Measurements from ENCODE around the gene RERE. TPM values are rescaled to one million over a fixed set of nuclear protein-coding genes. Genes with fewer than 3 reads are reported as not detected.

RERE gene
- total RNA-seq, 1 experiment from 2014 or later, result 217 TPM

GRCh38 chr1:8810987-8811386 lies 6.5 kb downstream of the RERE start:
- BruUV-seq (replicated peaks), result no TSS peak

GRCh38 chr1:8809342-8809736 lies 8.1 kb downstream of the RERE start:
- CTCF ChIA-PET, result no interaction called here
- Histone ChIP-seq H3K4me3 (ENCODE audit: low read depth in 2 of 2, low read length in 2 of 2) (no peak overlapping the region), H3K4me1 (ENCODE audit: control insufficient read depth, insufficient read depth, low read length) (peaks cover 25% of the 10 kb centered on the region), H3K36me3 (ENCODE audit: control insufficient read depth, insufficient read depth, low read length) (no peaks in the 10 kb centered on the region), H3K27me3 (ENCODE audit: control insufficient read depth, insufficient read depth, low read length) (no peaks in the 10 kb centered on the region), H3K27ac (ENCODE audit: low read length) (no peak overlapping the region), H3K9me3 (ENCODE audit: control insufficient read depth, insufficient read depth, low read depth, low read length) (no peaks in the 10 kb centered on the region)
- intact Hi-C loops (cut with micrococcal nuclease; ENCODE audit: unreplicated experiment), result no loop called here
- POLR2A ChIA-PET, result no interaction called here
- in situ Hi-C loops (cut with HindIII; ENCODE audit: low pct_unique_long_range_greater_than_20kb, low sequenced_read_pairs), result no loop called here
- DNase-seq (ENCODE audit: low read depth, low spot score) (no peak), ATAC-seq (no peak)
- TF ChIP-seq TCF7L2 (IDR thresholded peaks at IDR 0.05; ENCODE audit: low read depth, low read length) (no peak), CTCF (IDR thresholded peaks at IDR 0.05) (no peak), SIN3A (IDR thresholded peaks at IDR 0.05; ENCODE audit: borderline replicate concordance, insufficient read depth, low read depth, low read length) (no peak), REST (IDR thresholded peaks at IDR 0.05; ENCODE audit: insufficient read depth in 1 of 2, low read depth in 2 of 2, low read length in 1 of 2) (no peak), POLR2AphosphoS5 (IDR thresholded peaks at IDR 0.05; ENCODE audit: low read depth, low read length) (no peak)
- no TSS peak for BruUV-seq (replicated peaks)

More at GRCh38 chr1:8810987-8811386, 6.5 kb downstream of the RERE start:
- TF ChIP-seq SIN3A (IDR thresholded peaks at IDR 0.05; ENCODE audit: borderline replicate concordance, insufficient read depth, low read depth, low read length) (no peak), POLR2AphosphoS5 (IDR thresholded peaks at IDR 0.05; ENCODE audit: low read depth, low read length) (no peak), REST (IDR thresholded peaks at IDR 0.05; ENCODE audit: insufficient read depth in 1 of 2, low read depth in 2 of 2, low read length in 1 of 2) (no peak), CTCF (IDR thresholded peaks at IDR 0.05) (no peak), TCF7L2 (IDR thresholded peaks at IDR 0.05; ENCODE audit: low read depth, low read length) (no peak)
- no peaks in the 10 kb centered on the region for H3K27me3 ChIP-seq (ENCODE audit: control insufficient read depth, insufficient read depth, low read length)
- no peaks in the 10 kb centered on the region for H3K9me3 ChIP-seq (ENCODE audit: control insufficient read depth, insufficient read depth, low read depth, low read length)
- H3K4me1 ChIP-seq (ENCODE audit: control insufficient read depth, insufficient read depth, low read length), result peaks cover 35% of the 10 kb centered on the region
- H3K4me3 ChIP-seq (ENCODE audit: low read depth in 2 of 2, low read length in 2 of 2), result no peak overlapping the region
- H3K36me3 ChIP-seq (ENCODE audit: control insufficient read depth, insufficient read depth, low read length), result no peaks in the 10 kb centered on the region
- ATAC-seq (no peak), DNase-seq (ENCODE audit: low read depth, low spot score) (no peak)
- ChIA-PET CTCF (no interaction called here), POLR2A (interaction anchor here (0.5 to 1.1 kb wide), 2 partner anchors 30 to 194 kb away, joined by 4 to 6 read pairs; no protein-coding TSS in a partner anchor)
- no peak overlapping the region for H3K27ac ChIP-seq (ENCODE audit: low read length)
- intact Hi-C loops (cut with micrococcal nuclease; ENCODE audit: unreplicated experiment), result no loop called here
- in situ Hi-C loops (cut with HindIII; ENCODE audit: low pct_unique_long_range_greater_than_20kb, low sequenced_read_pairs), result no loop called here

All from Panc1 (cell line).